ENCODE data around the gene HSPH1.
"Not testable (repeated sequence)": the region's sequence is repeated elsewhere in the genome, so short reads cannot be mapped to it uniquely, and the experiment has no call there.

Gene HSPH1

GRCh38 chr13:31192306-31192705 is 30.6 kb upstream of the HSPH1 start:
- TF ChIP-seq CTCF (conservative IDR thresholded peaks at IDR 0.05) (no peak), ZFX (IDR thresholded peaks at IDR 0.05) (no peak)
- H3K27ac ChIP-seq, result no peak overlapping the region

GRCh38 chr13:31191748-31192147 is 30.0 kb upstream of the HSPH1 start:
- no peak overlapping the region for H3K27ac ChIP-seq
- TF ChIP-seq CTCF (conservative IDR thresholded peaks at IDR 0.05), result no peak
- TF ChIP-seq ZFX (IDR thresholded peaks at IDR 0.05), result no peak

GRCh38 chr13:31184981-31185645 is 23.4 kb upstream of the HSPH1 start:
- no peak overlapping the region for H3K27ac ChIP-seq
- TF ChIP-seq ZFX (IDR thresholded peaks at IDR 0.05) (no peak), CTCF (conservative IDR thresholded peaks at IDR 0.05) (no peak)

GRCh38 chr13:31184451-31184850 is 22.7 kb upstream of the HSPH1 start:
- H3K27ac ChIP-seq, result no peak overlapping the region
- TF ChIP-seq CTCF (conservative IDR thresholded peaks at IDR 0.05) (no peak), ZFX (IDR thresholded peaks at IDR 0.05) (no peak)

- TF ChIP-seq CTCF (conservative IDR thresholded peaks at IDR 0.05) (no peak), ZFX (IDR thresholded peaks at IDR 0.05) (no peak)
- H3K27ac ChIP-seq, result no peak overlapping the region
These were observed 21.3 kb upstream of the HSPH1 start for GRCh38 chr13:31182987-31183386.

GRCh38 chr13:31179754-31180153 is 18.1 kb upstream of the HSPH1 start:
- no peak overlapping the region for H3K27ac ChIP-seq
- no peak for TF ChIP-seq ZFX (IDR thresholded peaks at IDR 0.05)
- no peak for TF ChIP-seq CTCF (conservative IDR thresholded peaks at IDR 0.05)

GRCh38 chr13:31179241-31179640 is 17.5 kb upstream of the HSPH1 start:
- no peak for TF ChIP-seq ZFX (IDR thresholded peaks at IDR 0.05)
- TF ChIP-seq CTCF (conservative IDR thresholded peaks at IDR 0.05), result no peak
- H3K27ac ChIP-seq, result no peak overlapping the region

- not testable (repeated sequence) for H3K27ac ChIP-seq
These were observed 16.2 kb upstream of the HSPH1 start for GRCh38 chr13:31177813-31178495.

Data from C4-2B (cell line).